SU-DHL-6 (cell line): ENCODE results near the gene ELAVL2.

Experiments
- EZH2phosphoT487 ChIP-seq: fragments of 200-600 bp; sonication (generic), shearing (Covaris generic); conservative IDR thresholded peaks from 2 replicates; pipeline ENCODE4 v1.6.1; 2018; ENCODE audit warnings: mild to moderate bottlenecking, antibody characterized with exemption, low read length, moderate library complexity, mixed read lengths
- TF ChIP-seq, protein P1 (sequence below): fragments of 200-600 bp; sonication (generic); IDR thresholded peaks from one replicate; pipeline ENCODE4 v1.5.1; 2017; ENCODE audit warnings: antibody characterized with exemption, mild to moderate bottlenecking, low read length, moderate library complexity; ENCODE audit not compliant: insufficient read depth, poor library complexity, severe bottlenecking

DNA sequence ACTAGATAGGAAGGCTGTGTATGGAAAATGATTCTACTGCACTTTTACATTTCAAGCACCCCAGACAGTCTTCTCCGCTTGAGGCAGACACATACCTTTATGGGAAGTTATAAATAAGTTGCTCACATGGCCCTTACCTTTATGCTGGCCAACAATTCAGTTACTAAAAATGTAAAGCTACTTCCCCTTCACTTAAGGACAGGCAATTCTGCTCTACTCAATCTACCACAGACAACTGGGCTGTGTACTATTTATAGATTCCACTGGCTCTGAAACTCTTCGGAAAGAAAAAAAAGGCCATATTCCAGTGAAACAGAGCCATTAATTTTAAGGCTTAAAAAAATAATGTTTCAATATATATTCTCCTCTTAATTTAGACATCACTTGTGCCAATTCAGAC, 59.4 kb downstream of the ELAVL2 start:
- TF ChIP-seq, protein P1, sequence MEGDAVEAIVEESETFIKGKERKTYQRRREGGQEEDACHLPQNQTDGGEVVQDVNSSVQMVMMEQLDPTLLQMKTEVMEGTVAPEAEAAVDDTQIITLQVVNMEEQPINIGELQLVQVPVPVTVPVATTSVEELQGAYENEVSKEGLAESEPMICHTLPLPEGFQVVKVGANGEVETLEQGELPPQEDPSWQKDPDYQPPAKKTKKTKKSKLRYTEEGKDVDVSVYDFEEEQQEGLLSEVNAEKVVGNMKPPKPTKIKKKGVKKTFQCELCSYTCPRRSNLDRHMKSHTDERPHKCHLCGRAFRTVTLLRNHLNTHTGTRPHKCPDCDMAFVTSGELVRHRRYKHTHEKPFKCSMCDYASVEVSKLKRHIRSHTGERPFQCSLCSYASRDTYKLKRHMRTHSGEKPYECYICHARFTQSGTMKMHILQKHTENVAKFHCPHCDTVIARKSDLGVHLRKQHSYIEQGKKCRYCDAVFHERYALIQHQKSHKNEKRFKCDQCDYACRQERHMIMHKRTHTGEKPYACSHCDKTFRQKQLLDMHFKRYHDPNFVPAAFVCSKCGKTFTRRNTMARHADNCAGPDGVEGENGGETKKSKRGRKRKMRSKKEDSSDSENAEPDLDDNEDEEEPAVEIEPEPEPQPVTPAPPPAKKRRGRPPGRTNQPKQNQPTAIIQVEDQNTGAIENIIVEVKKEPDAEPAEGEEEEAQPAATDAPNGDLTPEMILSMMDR: no peak
- no peak for TF ChIP-seq EZH2phosphoT487
